Mammary epithelial cell (primary cell): ENCODE data around the gene TOR3A.

Experiments
- CTCF ChIP-seq, 2 donors: IDR thresholded peaks in 1 of 2; conservative IDR thresholded peaks in 1 of 2; 2 replicates each; pipeline ENCODE4 v1.5.1; 2011 to 2012; ENCODE audit warnings: inconsistent platforms in 2 of 2, low read length in 2 of 2, mild to moderate bottlenecking in 2 of 2, control low read depth in 1 of 2, low read depth in 1 of 2; ENCODE audit not compliant: insufficient read depth in 1 of 2; ENCODE audit errors: extremely low read depth in 1 of 2
- EZH2 ChIP-seq: IDR thresholded peaks from 2 replicates; pipeline ENCODE4 v1.6.1; 2012; ENCODE audit warnings: low read length, inconsistent platforms, borderline replicate concordance

GRCh38 chr1:179066471-179066870, 15.4 kb upstream of the TOR3A start:
- TF ChIP-seq CTCF (conservative IDR thresholded peaks at IDR 0.05 in 1 of 2, IDR thresholded peaks at IDR 0.05 in 1 of 2; ENCODE audit: extremely low read depth in 1 of 2, insufficient read depth in 1 of 2, low read depth in 1 of 2, low read length in 2 of 2) = no peak
- TF ChIP-seq EZH2 = no peak
